SK-N-SH treated with all-trans-retinoic acid at 6 μM for 48 hours (cell line): Measurements from ENCODE around the gene SDR39U1.

ENCODE experiments used
- CSDC2 ChIP-seq: fragments of 250-450 bp; sonication (Bioruptor Pico); IDR thresholded peaks from 2 replicates; pipeline ENCODE4 v1.5.0; 2020; ENCODE audit warnings: mild to moderate bottlenecking, moderate library complexity
- GLIS3 ChIP-seq: fragments of 250-450 bp; sonication (Bioruptor Pico); IDR thresholded peaks from 2 replicates; pipeline ENCODE4 v1.5.0; 2020; ENCODE audit warnings: mild to moderate bottlenecking, moderate library complexity
- ZNF70 ChIP-seq: fragments of 450-650 bp; formaldehyde crosslinking; IDR thresholded peaks from 2 replicates; pipeline ENCODE4 v1.5.0; 2020; ENCODE audit warnings: mild to moderate bottlenecking, moderate library complexity
- TF ChIP-seq, protein P1 (sequence below): fragments of 250-450 bp; sonication (Bioruptor Pico); IDR thresholded peaks from 2 replicates; pipeline ENCODE4 v1.5.0; 2020; ENCODE audit warnings: mild to moderate bottlenecking, moderate library complexity
- TF ChIP-seq, protein P2 (sequence below): fragments of 250-450 bp; sonication (Bioruptor Pico); IDR thresholded peaks from 2 replicates; pipeline ENCODE4 v1.8.0; 2020; ENCODE audit warnings: mild to moderate bottlenecking, moderate library complexity, borderline replicate concordance

DNA sequence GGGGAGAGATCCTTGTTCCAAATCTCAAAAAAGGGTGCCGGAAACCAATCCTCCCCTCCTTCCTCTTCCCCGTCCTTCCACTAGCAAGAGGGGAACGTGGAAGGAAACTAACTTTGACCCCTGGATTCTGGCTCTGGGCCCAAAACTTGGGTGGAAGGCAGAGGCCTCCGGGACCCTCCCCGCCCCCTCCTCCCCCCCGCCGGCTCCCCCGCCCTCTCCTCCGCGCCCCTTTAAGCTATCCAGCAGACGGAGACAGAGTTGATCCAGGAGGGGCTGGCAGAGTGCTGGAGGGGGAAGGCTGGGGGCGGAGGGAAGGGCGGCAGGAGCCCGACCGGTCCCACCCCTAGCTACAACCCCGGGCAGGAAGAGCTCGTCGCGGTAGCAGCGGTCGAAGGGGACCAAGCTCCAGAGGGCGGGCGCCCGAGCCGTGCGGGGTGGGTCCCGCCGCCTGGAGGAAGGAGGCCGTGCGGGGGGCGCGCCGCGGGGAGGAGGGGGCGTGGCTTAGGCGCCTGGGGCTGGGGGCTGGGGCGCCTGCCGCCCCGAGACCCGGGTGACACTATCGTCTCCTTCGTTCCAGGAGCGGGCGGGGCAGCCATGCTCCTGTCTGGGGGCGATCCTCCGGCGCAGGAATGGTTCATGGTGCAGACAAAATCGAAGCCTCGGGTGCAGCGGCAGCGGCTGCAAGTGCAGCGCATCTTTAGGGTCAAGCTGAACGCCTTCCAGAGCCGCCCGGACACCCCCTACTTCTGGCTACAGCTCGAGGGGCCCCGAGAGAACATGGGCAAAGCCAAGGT, 43.7 kb downstream of the SDR39U1 start, which contains the start of gene NYNRIN:
- TF ChIP-seq, protein P1, sequence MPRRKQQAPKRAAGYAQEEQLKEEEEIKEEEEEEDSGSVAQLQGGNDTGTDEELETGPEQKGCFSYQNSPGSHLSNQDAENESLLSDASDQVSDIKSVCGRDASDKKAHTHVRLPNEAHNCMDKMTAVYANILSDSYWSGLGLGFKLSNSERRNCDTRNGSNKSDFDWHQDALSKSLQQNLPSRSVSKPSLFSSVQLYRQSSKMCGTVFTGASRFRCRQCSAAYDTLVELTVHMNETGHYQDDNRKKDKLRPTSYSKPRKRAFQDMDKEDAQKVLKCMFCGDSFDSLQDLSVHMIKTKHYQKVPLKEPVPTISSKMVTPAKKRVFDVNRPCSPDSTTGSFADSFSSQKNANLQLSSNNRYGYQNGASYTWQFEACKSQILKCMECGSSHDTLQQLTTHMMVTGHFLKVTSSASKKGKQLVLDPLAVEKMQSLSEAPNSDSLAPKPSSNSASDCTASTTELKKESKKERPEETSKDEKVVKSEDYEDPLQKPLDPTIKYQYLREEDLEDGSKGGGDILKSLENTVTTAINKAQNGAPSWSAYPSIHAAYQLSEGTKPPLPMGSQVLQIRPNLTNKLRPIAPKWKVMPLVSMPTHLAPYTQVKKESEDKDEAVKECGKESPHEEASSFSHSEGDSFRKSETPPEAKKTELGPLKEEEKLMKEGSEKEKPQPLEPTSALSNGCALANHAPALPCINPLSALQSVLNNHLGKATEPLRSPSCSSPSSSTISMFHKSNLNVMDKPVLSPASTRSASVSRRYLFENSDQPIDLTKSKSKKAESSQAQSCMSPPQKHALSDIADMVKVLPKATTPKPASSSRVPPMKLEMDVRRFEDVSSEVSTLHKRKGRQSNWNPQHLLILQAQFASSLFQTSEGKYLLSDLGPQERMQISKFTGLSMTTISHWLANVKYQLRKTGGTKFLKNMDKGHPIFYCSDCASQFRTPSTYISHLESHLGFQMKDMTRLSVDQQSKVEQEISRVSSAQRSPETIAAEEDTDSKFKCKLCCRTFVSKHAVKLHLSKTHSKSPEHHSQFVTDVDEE = no peak
- TF ChIP-seq GLIS3 (no peak), CSDC2 (CRISPR knock-in tag) (no peak), ZNF70 (CRISPR knock-in tag) (no peak)
- TF ChIP-seq, protein P2, sequence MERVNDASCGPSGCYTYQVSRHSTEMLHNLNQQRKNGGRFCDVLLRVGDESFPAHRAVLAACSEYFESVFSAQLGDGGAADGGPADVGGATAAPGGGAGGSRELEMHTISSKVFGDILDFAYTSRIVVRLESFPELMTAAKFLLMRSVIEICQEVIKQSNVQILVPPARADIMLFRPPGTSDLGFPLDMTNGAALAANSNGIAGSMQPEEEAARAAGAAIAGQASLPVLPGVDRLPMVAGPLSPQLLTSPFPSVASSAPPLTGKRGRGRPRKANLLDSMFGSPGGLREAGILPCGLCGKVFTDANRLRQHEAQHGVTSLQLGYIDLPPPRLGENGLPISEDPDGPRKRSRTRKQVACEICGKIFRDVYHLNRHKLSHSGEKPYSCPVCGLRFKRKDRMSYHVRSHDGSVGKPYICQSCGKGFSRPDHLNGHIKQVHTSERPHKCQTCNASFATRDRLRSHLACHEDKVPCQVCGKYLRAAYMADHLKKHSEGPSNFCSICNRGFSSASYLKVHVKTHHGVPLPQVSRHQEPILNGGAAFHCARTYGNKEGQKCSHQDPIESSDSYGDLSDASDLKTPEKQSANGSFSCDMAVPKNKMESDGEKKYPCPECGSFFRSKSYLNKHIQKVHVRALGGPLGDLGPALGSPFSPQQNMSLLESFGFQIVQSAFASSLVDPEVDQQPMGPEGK (CRISPR knock-in tag) = no peak
